HuH-7.5 (cell line): ENCODE measurements around the gene FLRT3.

Experiments used
- DNase-seq: peaks from one replicate; pipeline ENCODE4 v3.0.0; 2011; ENCODE audit warnings: low spot score

Gene FLRT3

DNA sequence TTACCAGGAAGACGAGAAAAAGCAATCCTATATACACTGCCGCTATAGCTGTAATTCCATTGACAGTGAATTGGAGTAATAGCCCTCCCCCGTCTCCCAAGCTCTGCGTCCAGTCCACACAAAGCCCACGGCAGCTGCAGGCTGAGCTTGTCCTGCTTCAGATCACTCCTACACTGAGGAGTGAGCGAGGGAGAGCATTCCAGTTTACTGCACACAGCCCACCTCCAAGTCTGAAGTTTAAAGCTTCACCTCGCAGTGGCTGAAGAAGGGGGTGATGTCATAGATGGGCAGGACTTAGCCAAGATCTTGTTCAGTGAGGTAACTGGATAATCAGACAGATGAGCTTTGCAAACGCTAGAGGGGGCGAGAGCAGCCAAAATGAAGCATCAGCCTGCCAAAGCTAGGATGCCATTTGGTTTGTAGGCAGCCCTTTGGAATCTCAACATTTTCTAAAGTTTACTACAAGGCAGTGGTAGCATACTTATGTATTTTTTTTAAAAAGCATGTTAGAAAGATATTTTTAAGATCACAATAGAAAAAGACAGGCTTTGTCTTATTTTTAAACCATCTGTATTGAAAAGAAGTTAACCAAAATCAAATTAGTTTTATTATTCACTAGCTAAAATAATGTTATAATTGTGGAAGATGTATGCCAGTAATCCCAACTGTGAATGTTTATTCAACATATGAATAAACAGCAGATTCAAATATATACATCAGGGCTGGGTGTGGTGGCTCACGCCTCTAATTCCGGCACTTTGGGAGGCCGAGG, at the start of gene FLRT3:
Gene FLRT3 (minus strand): TSS at position 213 of the 772 bp plus-strand sequence. CDS start 10,106 bp downstream, outside the sequence.
- DNase-seq, result peak; percentile 47

DNA sequence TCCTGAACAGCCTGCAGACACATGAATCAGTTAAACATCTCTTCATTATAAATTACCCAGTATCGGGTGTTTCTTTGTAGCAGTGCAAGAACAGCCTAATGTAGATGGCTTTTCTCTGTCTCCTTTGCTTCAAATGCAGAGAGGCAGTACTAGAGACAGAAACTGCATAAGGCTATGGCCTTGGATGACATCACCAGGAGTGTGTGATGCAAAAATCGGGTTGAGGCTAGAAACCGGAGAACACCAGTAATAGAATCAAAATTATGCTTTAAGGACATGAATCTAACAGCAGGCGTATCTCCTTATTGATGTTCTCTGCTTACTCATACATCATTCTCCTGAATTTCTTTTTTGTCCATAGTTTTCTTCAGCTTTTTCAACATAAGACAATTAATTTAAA, 49.3 kb upstream of the FLRT3 start:
- no peak for DNase-seq

DNA sequence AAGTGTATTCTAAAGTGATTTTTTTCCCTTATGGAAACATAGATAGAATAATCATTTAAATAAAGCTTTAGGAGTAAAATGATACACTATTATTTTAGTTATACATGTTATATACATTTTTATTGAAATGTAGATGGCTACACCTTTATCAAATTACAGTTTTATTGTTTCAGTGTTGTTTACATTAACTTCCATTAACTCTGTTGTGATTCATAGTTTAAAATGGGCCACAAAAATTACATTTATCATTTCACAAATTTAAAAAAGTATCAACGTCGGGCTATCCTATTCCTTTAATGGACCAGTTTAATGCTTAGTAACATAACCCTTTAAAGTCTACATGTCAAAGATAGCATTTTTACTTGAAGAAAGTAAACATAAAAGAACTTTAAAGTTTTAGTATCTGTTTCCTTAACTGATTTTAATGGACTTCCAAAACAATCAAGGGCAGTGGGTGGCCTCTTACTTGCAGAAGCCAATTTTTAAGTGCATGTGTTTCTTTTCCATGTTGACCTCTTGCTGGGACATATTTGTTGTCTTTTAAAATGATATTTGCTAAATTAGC, 47.8 kb upstream of the FLRT3 start:
- DNase-seq, result no peak

DNA sequence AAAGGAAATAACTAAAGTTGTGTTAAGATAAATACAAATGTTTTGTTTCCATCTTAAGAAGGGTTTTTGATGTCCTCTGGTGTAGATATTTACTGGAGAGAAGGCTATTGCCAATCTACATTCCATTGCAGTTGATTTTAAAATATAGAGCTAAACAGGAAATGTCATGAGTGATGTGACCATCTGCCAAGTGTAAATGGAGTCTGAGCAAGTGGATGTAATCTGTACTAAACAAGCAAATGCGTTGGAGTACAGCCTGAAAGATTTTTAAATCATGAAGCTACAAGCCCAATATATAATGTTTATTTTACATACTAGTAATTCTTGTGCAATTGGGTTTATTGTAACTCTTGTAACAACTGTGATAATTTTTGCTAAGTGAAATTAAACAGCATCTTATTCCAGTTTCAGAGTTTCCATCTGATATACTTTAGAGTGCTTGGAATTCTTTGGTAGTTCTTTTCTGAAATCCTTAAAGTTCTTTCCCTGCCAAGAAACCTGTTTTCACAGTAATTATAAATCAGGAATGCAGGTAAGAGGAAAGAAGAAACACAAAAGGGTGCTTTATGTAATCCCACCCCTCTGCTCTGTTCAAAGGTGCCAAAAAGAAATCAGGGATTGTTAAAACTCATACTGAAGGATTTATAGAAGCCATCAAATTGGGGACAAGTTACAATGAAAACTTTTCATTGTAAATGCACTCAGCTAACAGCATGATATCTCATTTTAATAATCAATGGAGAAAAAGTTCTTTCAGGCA, 47.2 kb upstream of the FLRT3 start:
- DNase-seq, result no peak

DNA sequence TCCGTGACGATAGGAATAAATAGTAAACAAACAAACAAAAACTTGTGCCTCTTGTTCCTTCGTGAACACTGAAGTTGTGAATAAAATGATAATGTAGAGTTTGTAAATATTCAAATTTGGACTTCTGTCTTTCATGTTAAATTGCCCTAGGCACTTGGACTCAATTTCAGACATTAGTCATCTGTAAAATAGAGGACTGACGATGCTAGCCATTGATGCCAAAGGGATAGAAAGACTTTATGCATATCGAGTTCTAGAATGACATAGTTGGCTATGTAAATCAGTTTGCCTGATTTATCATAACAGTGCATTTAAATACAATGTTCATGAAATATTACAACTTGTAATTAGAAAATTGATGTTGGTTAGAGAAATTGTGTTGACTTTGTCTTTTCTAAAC, 45.9 kb upstream of the FLRT3 start:
- DNase-seq, result no peak

DNA sequence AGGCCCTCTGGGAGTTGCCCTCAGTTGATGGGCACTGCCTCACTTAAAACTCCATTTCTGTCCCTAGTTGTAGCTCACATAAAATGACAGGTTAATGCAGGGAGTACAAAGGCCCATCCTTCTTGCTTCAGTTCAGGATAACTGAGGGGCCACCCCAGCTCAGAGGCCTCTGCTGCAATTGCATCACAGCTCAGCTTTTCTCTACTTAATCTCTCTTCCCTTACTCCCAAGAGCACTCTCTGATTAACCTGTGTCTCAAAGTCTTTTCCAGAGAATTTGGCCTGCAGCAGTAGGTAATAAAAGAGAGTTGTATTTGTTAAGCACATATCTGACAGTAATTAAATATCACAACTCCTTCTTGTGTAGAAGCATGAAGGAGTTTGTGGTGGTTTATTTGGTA, 40.9 kb upstream of the FLRT3 start:
- DNase-seq, result no peak

DNA sequence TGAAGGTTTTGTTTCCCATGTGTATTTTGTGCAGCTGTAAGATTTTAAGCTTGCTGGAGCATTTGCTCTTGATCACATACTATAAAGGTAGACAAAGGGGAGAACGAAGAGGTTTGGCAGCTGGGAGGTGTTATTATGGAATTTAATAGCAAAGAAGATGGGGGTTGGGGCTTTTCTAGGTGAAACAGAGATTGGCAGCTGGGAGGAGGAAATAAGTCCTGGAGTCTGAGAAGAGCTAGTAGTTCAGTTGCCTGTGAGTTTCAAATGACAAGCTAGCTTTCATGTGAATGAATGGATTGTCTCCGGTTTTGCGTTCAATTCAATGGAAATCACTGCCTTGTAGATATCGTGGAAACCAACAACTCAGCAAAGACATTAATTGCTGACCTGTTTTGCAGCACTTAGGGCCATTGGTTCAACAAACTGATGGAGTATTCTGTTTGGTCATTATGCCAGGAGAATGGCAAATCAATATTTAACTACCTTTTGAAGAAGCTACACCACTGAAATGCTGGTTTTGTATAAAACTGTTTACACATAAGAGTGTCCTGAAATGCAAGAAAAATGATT, 38.1 kb upstream of the FLRT3 start:
- no peak for DNase-seq

DNA sequence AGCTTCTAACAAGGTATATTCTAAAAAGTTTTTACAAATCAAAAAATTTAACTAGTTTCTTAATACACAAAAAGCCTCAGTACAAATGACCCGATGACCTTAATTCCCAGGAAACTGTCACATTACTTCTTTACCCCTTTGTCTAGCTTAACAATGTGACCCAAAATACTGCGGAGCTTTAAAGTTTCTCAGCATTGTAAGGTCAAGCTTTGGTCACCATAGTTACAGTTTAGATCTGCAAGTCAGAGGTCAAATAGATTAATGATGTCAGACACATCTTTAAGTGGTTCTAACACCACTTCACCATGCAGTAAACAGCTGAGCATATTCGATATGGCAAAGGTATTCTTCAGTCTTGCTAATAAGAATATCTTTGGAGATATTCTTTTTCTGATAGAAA, 36.8 kb upstream of the FLRT3 start:
- no peak for DNase-seq

DNA sequence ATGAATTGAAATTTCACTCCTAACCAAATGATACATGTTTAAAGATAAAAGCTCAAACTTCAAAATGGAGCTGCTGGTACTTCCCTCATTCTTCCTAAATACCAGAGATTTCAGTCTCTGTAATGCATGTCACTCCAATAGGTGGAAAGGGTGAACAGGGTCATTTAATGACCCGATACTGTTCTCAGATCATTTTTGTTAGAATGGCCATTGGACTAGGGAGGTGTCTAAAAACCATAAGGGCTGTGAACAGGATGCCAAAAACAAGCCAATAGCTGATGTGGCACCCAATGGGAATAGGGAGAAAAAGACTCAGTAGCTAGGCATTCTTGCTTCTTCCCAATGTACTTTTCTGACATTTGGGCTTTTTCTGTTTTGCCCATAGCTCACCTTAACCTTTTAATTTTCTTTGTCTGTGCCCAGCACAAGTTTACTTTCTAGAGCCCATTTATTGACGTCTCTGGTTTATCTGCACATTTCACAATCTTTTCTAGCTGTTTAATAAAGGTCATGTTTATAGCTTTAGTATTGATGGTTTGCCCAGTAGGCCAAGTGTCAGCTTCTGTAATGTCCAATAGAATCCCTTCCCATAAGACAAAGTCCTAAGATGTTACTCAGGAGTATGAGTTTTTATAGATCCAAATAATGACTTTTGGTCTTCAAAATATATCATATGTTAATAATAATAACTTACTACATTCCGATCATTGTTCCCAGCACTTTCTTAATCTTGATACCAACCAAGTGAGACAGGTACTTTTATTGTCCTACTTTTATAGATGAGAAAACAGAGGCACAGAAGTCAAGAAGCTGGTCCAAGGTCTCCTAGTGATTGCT, 24.3 kb upstream of the FLRT3 start:
- no peak for DNase-seq

DNA sequence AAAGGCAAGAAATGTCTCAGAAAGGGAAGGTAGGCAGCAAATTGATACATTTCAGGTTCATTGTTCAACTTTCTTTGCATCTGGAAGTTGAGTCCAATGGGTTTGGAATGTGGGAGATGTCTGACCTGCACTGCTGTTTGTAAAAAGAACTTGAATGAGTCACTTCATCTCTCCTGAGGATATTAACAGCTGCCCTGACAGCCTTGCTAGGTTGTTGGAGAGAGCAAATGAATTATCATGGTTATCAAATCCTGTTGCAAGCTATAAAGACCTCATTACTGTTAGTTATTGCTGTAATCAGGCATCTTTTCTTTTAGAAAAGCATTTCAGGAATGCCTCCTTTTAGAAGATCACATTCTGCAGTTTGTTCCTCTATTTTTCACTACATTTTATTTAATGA, 23.0 kb upstream of the FLRT3 start:
- DNase-seq, result no peak

DNA sequence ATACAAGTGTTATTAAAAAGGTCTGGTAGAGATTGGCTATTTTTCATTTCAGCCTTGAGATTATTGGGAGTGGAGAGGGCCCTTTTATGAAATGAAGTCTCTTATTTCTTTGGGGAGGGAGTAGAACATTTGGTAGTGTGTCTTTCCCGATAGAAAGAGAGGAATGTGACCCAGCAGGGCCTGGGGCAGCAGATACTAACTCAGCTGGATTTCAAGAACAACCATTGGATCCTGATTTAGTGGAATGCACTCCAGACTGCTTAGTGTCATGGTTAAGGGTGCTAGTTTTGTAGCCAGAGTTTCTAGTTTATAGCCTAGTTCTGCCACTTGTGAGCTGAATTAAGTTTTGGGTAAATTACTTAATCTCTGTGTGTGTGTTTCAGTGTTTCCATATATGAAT, 18.4 kb upstream of the FLRT3 start:
- no peak for DNase-seq

DNA sequence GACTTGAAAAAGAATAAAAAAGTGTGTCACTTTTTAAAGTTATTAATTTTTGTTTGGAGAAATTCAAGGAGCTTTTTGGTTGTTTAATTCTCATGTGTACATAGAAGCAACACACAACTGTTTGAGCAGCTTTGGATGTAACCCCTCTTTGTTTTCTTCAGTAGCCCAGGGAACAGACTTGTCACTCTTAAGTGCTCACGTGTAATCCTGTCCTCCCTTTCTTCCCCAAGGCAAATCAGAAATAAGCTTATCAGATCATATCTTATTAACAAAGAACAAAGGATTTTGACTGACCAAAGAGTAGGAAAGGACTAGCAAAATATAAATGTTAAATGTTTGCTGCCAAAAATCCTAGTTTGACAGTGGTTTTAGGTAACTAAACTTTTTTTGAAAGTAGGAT, 7.3 kb upstream of the FLRT3 start:
- DNase-seq, result no peak

DNA sequence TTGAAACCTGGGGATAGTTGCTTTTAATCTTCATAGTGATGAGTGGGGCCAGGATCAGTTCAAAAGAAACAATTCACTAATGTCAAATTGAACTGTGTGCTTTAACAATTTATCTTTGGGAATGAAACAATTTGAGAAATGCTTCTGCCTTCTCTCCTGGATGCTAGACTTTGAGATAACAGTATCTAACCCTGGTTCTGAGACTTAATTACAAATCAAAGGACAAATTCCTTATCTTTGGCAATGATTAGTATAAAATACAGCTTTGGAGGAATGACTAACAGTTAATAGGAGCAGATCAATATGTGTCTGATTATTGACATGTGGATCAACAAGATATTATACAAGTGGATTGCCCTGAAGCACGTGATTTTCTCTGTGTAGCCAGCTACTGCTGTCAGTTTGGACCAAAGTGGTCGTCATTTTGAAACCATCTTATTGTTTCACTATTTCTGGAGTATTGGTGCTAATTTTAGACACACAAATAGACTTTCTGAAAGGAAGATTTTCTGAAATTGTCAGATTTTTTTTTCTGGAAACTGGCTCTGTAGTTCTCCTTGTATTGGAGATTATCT, 6.2 kb upstream of the FLRT3 start:
- DNase-seq, result no peak

DNA sequence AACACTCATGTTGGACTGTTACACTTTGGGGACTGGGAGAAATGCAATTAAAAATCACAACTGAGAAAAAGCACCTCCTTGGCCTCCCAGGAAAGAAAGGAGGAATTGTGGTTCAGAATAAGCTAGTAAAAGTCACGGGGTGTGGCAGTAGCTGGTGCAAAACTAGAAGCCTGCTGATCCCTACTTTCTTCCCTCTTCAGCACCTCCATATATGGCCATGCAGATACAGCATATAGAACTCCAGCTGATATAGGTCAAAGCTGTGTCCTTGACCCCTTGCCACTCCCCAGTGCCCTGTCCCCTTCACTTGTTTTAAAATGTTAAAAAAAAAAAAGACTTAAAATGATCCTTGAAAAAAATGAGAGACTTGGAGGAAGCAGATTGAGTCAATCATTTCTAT, 5.5 kb upstream of the FLRT3 start:
- no peak for DNase-seq

DNA sequence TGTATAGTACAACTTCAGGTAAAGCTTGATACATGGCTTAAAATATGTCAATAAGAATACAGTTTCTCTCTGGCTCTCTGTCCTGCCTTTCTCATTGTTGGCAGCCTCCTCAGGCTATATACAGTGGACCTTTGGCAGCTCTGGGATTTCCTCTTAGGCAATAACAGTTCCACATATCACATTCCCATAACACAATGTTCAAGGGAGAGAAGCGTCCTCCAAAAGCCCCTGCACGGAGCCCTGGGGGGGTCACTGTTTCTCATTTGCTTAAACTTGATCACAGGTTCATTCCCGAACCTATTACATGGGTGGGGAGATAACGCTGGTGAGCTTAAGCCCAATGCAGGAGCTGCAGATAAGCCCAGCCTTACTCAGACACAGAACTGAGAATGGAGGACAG, 4.4 kb upstream of the FLRT3 start:
- DNase-seq, result no peak

DNA sequence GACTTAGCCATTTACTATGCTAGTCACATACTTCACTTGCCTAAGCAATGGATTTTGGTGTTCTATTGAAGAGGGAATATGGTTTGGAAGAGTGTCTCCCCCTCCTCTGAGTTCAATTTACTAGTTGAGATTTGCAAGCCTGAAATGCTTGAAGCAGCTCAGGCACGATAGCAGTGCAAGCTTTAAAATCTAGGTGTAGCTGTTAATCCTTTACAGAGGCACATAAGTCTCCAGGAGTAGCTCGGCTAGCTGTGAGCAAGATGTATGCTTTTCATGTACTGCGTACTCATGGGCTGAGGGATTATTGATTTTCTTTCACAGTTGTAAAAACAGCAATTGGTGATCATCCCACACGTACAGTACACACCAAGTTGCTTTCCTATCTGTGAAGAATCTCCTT, 726 bp downstream of the FLRT3 start:
- DNase-seq, result no peak

DNA sequence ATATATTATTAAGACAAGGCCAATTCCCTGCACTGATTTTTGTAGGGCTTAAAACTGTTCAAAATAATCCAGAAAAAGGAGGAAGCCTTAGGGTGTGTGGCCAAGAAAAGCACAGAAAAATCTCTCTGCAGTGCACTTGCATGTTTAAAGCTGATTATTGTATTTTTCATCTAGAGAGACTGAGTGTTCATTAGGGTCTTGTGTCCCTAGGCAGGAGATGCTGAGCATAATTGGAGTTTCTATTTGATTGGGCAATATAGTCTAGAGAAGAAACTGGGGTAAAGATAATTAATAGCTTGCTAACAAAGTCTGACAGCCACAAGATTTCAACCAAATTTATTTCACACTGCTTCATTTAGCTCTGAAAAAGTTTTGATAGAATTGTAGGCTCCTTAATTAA, 2.4 kb downstream of the FLRT3 start:
- no peak for DNase-seq

DNA sequence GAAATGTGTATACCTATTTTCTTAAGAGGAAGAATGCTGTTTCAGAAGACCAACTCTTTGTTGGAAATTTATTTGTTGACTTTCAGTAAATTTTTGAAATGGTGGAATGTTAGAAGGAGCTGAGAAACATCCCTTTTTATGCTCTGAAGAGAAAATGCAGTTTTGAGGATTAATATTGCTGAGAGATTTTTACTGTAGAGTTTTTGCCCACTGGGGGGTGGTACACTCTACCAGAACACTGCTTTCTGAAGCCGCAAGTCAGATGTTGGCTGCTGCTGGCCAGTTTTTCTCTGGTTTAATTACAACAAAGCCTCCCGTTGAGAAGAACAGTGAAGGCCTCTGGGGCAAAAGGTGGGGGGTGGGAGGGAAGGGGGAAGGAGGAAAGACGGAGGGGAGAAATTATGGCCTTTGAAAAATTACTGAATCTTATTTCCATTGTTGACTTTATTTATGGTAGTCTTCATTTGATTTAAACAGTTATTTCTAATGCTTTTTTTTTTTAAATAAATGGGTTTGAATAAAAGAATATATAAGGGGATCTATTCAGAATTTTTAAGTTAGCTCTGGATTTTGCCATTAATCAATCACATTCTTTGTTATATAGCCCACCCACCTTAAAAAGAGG, 3.0 kb downstream of the FLRT3 start:
- no peak for DNase-seq

DNA sequence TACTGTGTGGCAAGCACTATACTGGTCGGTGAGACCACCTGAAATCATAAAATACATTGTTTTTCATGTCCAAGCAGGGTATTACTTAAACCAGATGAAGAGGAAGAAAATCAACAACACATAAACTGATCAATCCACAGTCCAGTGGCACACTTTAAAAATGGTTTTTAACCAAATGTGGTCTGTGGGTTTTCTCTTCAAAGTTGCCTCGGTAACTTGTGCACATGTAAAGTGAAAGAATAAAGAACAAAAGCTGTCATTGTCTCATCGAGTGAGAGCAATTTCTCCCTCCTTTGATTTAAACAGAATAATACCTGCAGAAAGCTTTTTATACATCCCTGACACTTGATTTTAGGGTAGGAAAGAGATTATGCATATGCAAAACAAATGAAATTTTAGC, 3.7 kb downstream of the FLRT3 start:
- no peak for DNase-seq

DNA sequence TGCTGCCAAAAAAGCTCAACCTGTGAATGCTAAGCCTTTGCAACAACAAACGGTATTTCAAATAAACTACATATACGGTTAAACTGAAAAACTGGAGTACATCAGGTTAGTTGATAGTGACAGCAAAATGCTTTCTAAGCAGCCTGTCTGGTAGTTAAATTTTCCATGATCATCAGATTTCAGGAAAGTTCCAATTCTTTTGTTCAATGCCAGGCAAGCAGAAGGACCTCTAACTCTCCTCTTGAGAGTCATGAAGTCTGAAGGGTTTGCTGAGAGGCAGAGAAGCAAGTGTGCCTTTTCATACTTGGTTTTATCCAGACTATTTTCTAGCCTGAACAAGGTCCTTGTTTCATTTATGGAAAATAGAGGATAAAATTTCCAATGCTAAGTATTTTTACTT, 4.5 kb downstream of the FLRT3 start:
- DNase-seq, result no peak

DNA sequence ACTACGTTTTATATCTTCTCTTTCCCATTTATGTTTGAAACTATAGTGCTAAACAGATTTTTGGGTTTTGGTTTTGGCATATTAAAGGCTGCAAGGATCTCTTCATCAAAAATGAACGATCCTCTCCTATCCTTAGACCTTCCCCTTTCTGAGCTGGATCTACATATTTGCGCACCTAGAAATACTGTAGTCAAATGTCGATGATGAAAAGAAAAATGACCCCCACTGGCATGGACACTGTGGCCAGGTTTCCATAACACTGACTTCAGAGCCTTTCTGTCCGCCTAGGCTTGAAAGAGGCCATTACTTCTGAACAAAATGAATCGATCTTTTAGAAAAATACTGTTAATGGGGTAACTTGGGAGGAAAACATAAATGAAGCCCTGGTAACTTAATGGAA, 5.8 kb downstream of the FLRT3 start:
- DNase-seq, result no peak
